ENCODE data around the gene NEGR1.

The NEGR1 gene

GRCh38 chr1:71711456-71711855 lies 570.9 kb downstream of the NEGR1 start:
- TF ChIP-seq CTCF (IDR thresholded peaks at IDR 0.05; ENCODE audit: borderline replicate concordance, insufficient read depth, low read depth, low read length), result no peak
- H3K4me3 ChIP-seq (ENCODE audit: low read depth, low read length), result no peak overlapping the region

GRCh38 chr1:71706029-71706671 lies 576.2 kb downstream of the NEGR1 start:
- H3K4me3 ChIP-seq (ENCODE audit: low read depth, low read length), result no peak overlapping the region
- TF ChIP-seq CTCF (IDR thresholded peaks at IDR 0.05; ENCODE audit: borderline replicate concordance, insufficient read depth, low read depth, low read length), result no peak

- no peak overlapping the region for H3K4me3 ChIP-seq (ENCODE audit: low read depth, low read length)
- TF ChIP-seq CTCF (IDR thresholded peaks at IDR 0.05; ENCODE audit: borderline replicate concordance, insufficient read depth, low read depth, low read length), result no peak
Observed at GRCh38 chr1:71698186-71698585, 584.2 kb downstream of the NEGR1 start.

- no peak overlapping the region for H3K4me3 ChIP-seq (ENCODE audit: low read depth, low read length)
- TF ChIP-seq CTCF (IDR thresholded peaks at IDR 0.05; ENCODE audit: borderline replicate concordance, insufficient read depth, low read depth, low read length), result no peak
Observed at GRCh38 chr1:71695821-71696220, 586.5 kb downstream of the NEGR1 start.

GRCh38 chr1:71695084-71695483 lies 587.3 kb downstream of the NEGR1 start:
- TF ChIP-seq CTCF (IDR thresholded peaks at IDR 0.05; ENCODE audit: borderline replicate concordance, insufficient read depth, low read depth, low read length), result no peak
- no peak overlapping the region for H3K4me3 ChIP-seq (ENCODE audit: low read depth, low read length)

GRCh38 chr1:71693581-71693980 lies 588.8 kb downstream of the NEGR1 start:
- TF ChIP-seq CTCF (IDR thresholded peaks at IDR 0.05; ENCODE audit: borderline replicate concordance, insufficient read depth, low read depth, low read length), result no peak
- no peak overlapping the region for H3K4me3 ChIP-seq (ENCODE audit: low read depth, low read length)

GRCh38 chr1:71689635-71690034 lies 592.7 kb downstream of the NEGR1 start:
- no peak overlapping the region for H3K4me3 ChIP-seq (ENCODE audit: low read depth, low read length)
- TF ChIP-seq CTCF (IDR thresholded peaks at IDR 0.05; ENCODE audit: borderline replicate concordance, insufficient read depth, low read depth, low read length), result no peak
